HG02870 (cell line): ENCODE data around the gene ITPRID1.

Experiments used
- ATAC-seq: cut with Tn5 transposase; IDR thresholded peaks from one replicate; pipeline ENCODE4 v1.9.1; 2021; ENCODE audit warnings: mild to moderate bottlenecking, moderate library complexity; ENCODE audit not compliant: unreplicated experiment

ITPRID1 gene

DNA sequence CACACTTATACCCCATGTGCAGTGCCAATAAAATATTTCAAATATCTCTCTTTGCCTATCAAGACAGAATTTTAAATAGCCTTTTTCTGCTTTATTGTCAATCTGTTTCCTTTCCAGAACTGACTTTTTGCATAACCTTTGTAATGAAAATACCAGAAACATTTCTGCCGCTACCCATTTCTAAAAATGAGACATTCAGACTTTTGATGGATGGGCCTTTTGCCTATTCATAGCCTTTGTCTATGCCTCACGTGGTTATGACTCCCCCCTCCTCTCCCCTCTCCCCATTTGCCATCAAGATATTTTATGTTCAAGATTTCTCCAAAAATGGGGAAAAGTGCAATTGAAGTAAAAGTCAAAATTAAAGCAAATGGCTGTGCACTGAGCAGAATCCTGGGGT lies 179.0 kb downstream of the ITPRID1 start:
- no peak for ATAC-seq

- ATAC-seq, result no peak
Observed at GRCh38 chr7:31695859-31696614, 182.1 kb downstream of the ITPRID1 start.

GRCh38 chr7:31699050-31699449 lies 185.2 kb downstream of the ITPRID1 start:
- no peak for ATAC-seq

DNA sequence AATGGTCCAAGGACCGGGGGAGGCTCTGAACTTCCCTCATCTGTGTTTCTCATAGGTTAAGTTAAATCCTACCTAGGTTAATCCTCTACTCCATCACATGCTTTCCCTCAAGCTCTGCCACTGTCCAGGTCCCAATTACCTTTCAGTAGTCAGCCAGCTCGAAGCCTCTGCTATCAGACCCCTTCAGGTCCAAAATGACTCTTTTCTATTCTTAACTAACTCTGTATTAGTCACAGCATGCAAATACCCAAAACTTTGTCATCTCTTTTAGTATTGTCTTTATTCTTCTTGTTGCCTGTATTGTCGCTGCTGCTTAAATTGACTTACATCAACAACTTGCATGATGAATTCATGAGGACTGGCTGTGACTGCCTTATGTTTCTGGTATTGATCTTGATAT lies 188.5 kb downstream of the ITPRID1 start:
- peak; percentile 53 for ATAC-seq

- ATAC-seq, result peak; percentile 56
Observed at GRCh38 chr7:31705377-31705776, 191.5 kb downstream of the ITPRID1 start.

GRCh38 chr7:31707089-31707488 lies 193.2 kb downstream of the ITPRID1 start:
- ATAC-seq, result no peak
